ENCODE results near the gene EN2. TPM values are rescaled to one million over a fixed set of nuclear protein-coding genes. Genes with fewer than 3 reads are reported as not detected.

The EN2 gene
- total and polyA plus RNA-seq, 2 donors (not counting 1 experiment from before 2014, with no cell fraction given), result not detected

GRCh38 chr7:155510975-155511701 lies 53.2 kb downstream of the EN2 start:
- intact Hi-C loops (cut with micrococcal nuclease), result loop anchor here (2.0 kb wide), 1 partner anchor 54 kb away; no protein-coding TSS in a partner anchor
- ATAC-seq (ENCODE audit: low read depth) (no peak), DNase-seq (no peak)
- 13% methylated on average over 2 of the region's 6 CpGs for WGBS (ENCODE audit: insufficient coverage)
- no peaks in the 10 kb centered on the region for H3K79me2 ChIP-seq (ENCODE audit: control insufficient read depth, insufficient read depth, low read length)
- no peak overlapping the region for H3K4me2 ChIP-seq (replicated peaks; ENCODE audit: low read depth, low read length, poor library complexity, severe bottlenecking)
- peaks cover 5 to 65% (median 58%) of the 10 kb centered on the region in 4 experiments for H3K27me3 ChIP-seq (replicated peaks in 1 of 4; ENCODE audit: control extremely low read depth in 1 of 4, control insufficient read depth in 3 of 4, insufficient read depth in 4 of 4, low read length in 3 of 4)
- peaks cover 18 to 29% of the 10 kb centered on the region in 2 donors for H3K4me1 ChIP-seq (ENCODE audit: control insufficient read depth in 2 of 2, insufficient read depth in 2 of 2, low read length in 2 of 2)
- peaks cover 4 to 12% (median 7%) of the 10 kb centered on the region in 3 donors for H3K9me3 ChIP-seq (ENCODE audit: control extremely low read depth in 1 of 3, control insufficient read depth in 2 of 3, insufficient read depth in 1 of 3, low read length in 2 of 3)
- ChIA-PET CTCF (no interaction called here), POLR2A (no interaction called here)
- H3K4me3 ChIP-seq (ENCODE audit: control extremely low read depth in 1 of 5, extremely low read depth in 1 of 5, insufficient read depth in 1 of 5, low read depth in 2 of 5, low read length in 4 of 5), result no peak overlapping the region
- H3K9ac ChIP-seq (ENCODE audit: low read length), result no peak overlapping the region
- Mint-ChIP-seq H3K27ac (no peak overlapping the region), H3K4me1 (peaks cover 12% of the 10 kb centered on the region), H3K9me3 (ENCODE audit: insufficient read depth) (no peaks in the 10 kb centered on the region), H3K27me3 (peaks cover 75% of the 10 kb centered on the region), H3K4me3 (no peak overlapping the region)
- H4K20me1 ChIP-seq (ENCODE audit: control insufficient read depth, insufficient read depth, low read length, poor library complexity, severe bottlenecking), result no peaks in the 10 kb centered on the region
- no peak overlapping the region for H2AFZ ChIP-seq (ENCODE audit: insufficient read depth, low read depth, low read length, poor library complexity, severe bottlenecking)
- H3K36me3 ChIP-seq (replicated peaks in 1 of 2; ENCODE audit: control extremely low read depth in 1 of 2, control insufficient read depth in 1 of 2, extremely low read depth in 1 of 2, insufficient read depth in 2 of 2, low read length in 1 of 2), result no peaks in the 10 kb centered on the region
- no peak overlapping the region for H3K27ac ChIP-seq (ENCODE audit: low read length in 2 of 2)
- no peak for TF ChIP-seq EZH2 (IDR thresholded peaks at IDR 0.05; ENCODE audit: borderline replicate concordance, insufficient read depth, low read depth, low read length, poor library complexity, severe bottlenecking)
- TF ChIP-seq, protein P1, sequence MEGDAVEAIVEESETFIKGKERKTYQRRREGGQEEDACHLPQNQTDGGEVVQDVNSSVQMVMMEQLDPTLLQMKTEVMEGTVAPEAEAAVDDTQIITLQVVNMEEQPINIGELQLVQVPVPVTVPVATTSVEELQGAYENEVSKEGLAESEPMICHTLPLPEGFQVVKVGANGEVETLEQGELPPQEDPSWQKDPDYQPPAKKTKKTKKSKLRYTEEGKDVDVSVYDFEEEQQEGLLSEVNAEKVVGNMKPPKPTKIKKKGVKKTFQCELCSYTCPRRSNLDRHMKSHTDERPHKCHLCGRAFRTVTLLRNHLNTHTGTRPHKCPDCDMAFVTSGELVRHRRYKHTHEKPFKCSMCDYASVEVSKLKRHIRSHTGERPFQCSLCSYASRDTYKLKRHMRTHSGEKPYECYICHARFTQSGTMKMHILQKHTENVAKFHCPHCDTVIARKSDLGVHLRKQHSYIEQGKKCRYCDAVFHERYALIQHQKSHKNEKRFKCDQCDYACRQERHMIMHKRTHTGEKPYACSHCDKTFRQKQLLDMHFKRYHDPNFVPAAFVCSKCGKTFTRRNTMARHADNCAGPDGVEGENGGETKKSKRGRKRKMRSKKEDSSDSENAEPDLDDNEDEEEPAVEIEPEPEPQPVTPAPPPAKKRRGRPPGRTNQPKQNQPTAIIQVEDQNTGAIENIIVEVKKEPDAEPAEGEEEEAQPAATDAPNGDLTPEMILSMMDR (IDR thresholded peaks at IDR 0.05), result no peak

GRCh38 chr7:155511702-155511996 lies 53.7 kb downstream of the EN2 start:
- Histone ChIP-seq H3K36me3 (replicated peaks in 1 of 2; ENCODE audit: control extremely low read depth in 1 of 2, control insufficient read depth in 1 of 2, extremely low read depth in 1 of 2, insufficient read depth in 2 of 2, low read length in 1 of 2) (no peaks in the 10 kb centered on the region), H3K4me1 (ENCODE audit: control insufficient read depth in 2 of 2, insufficient read depth in 2 of 2, low read length in 2 of 2) (peaks cover 15 to 27% of the 10 kb centered on the region in 2 donors), H4K20me1 (ENCODE audit: control insufficient read depth, insufficient read depth, low read length, poor library complexity, severe bottlenecking) (no peaks in the 10 kb centered on the region), H3K4me3 (ENCODE audit: control extremely low read depth in 1 of 5, extremely low read depth in 1 of 5, insufficient read depth in 1 of 5, low read depth in 2 of 5, low read length in 4 of 5) (no peak overlapping the region), H3K9me3 (ENCODE audit: control extremely low read depth in 1 of 3, control insufficient read depth in 2 of 3, insufficient read depth in 1 of 3, low read length in 2 of 3) (peaks cover 4 to 12% (median 7%) of the 10 kb centered on the region in 3 donors), H3K27ac (ENCODE audit: low read length in 2 of 2) (no peak overlapping the region), H3K79me2 (ENCODE audit: control insufficient read depth, insufficient read depth, low read length) (no peaks in the 10 kb centered on the region), H3K4me2 (replicated peaks; ENCODE audit: low read depth, low read length, poor library complexity, severe bottlenecking) (no peak overlapping the region), H3K9ac (ENCODE audit: low read length) (no peak overlapping the region), H2AFZ (ENCODE audit: insufficient read depth, low read depth, low read length, poor library complexity, severe bottlenecking) (no peak overlapping the region), H3K27me3 (replicated peaks in 1 of 4; ENCODE audit: control extremely low read depth in 1 of 4, control insufficient read depth in 3 of 4, insufficient read depth in 4 of 4, low read length in 3 of 4) (peaks cover 5 to 60% (median 53%) of the 10 kb centered on the region in 4 experiments)
- TF ChIP-seq EZH2 (IDR thresholded peaks at IDR 0.05; ENCODE audit: borderline replicate concordance, insufficient read depth, low read depth, low read length, poor library complexity, severe bottlenecking), result no peak
- TF ChIP-seq, protein P1 (IDR thresholded peaks at IDR 0.05), result no peak
- intact Hi-C loops (cut with micrococcal nuclease), result loop anchor here (2.0 kb wide), 1 partner anchor 55 kb away; no protein-coding TSS in a partner anchor
- WGBS (ENCODE audit: insufficient coverage), result 0% methylated on average over 1 of the region's 5 CpGs
- Mint-ChIP-seq H3K4me1 (peaks cover 12% of the 10 kb centered on the region), H3K27ac (no peak overlapping the region), H3K9me3 (ENCODE audit: insufficient read depth) (no peaks in the 10 kb centered on the region), H3K4me3 (no peak overlapping the region), H3K27me3 (peaks cover 72% of the 10 kb centered on the region)
- ChIA-PET POLR2A (no interaction called here), CTCF (no interaction called here)
- DNase-seq (no peak), ATAC-seq (ENCODE audit: low read depth) (no peak)
